ENCODE measurements around the gene RCL1. TPM values are rescaled to one million over a fixed set of nuclear protein-coding genes. Genes with fewer than 3 reads are reported as not detected.
A peak's percentile ranks its signal among the peaks of the same experiment; 100 is the strongest.

The RCL1 gene
- 4.4 TPM for total RNA-seq (2013)
- polyA plus RNA-seq, result 1 to 10 TPM; 2.2 to 3.0 (median 3.0) TPM
- 4.6 and 5.7 TPM in 2 replicates for polyA minus RNA-seq
- total RNA-seq, result 1.9 to 12.1 (median 6.4) reads per million in 11 experiments

- H3K27me3 ChIP-seq (ENCODE audit: control insufficient read depth in 2 of 2, insufficient read depth in 2 of 2, low read length in 2 of 2), result peaks cover 8 to 15% of the 10 kb centered on the region in 2 donors
- DNase-seq, result peak; percentile 94 to 97 (median 95)
- peak within 1 kb of the TSS; percentile 74 to 82 (median 80) for H3K4me3 ChIP-seq (replicated peaks in 1 of 3; ENCODE audit: low read depth in 2 of 3, low read length in 3 of 3)
- Mint-ChIP-seq H3K27ac (peak within 1 kb of the TSS; percentile 67 to 90 (median 88)), H3K36me3 (peaks cover 0 to 2% of the 10 kb centered on the region in 2 donors), H3K27me3 (ENCODE audit: low read depth in 3 of 3) (peaks cover 15 to 22% (median 20%) of the 10 kb centered on the region in 3 donors), H3K4me1 (peaks cover 23% of the 10 kb centered on the region), H3K9me3 (peaks cover 0 to 11% (median 0%) of the 10 kb centered on the region in 7 donors), H3K4me3 (peak within 1 kb of the TSS; percentile 92 to 95)
- peaks cover 6% of the 10 kb centered on the region for H4K20me1 ChIP-seq (ENCODE audit: insufficient read depth, low read length)
- no peaks in the 10 kb centered on the region for H3K36me3 ChIP-seq (replicated peaks in 1 of 2; ENCODE audit: control insufficient read depth in 1 of 2, insufficient read depth in 2 of 2, low read length in 2 of 2)
- under 1% methylated on average over 106 of the region's 106 CpGs for WGBS (ENCODE audit: insufficient coverage)
- peaks cover 20 to 26% of the 10 kb centered on the region in 2 donors for H3K4me1 ChIP-seq (ENCODE audit: control insufficient read depth in 1 of 2, insufficient read depth in 2 of 2, low read length in 2 of 2)
- peak within 1 kb of the TSS; percentile 96 for H3K4me2 ChIP-seq (replicated peaks; ENCODE audit: extremely low read depth, low read length, poor library complexity, severe bottlenecking)
- peak within 1 kb of the TSS; percentile 42 to 69 for H3K27ac ChIP-seq (ENCODE audit: low read depth in 1 of 2, low read length in 2 of 2)
- H3K9me3 ChIP-seq (replicated peaks in 1 of 2; ENCODE audit: control insufficient read depth in 1 of 2, insufficient read depth in 1 of 2, low read length in 2 of 2), result no peaks in the 10 kb centered on the region
- H3K9ac ChIP-seq (ENCODE audit: insufficient read depth, low read length, poor library complexity, severe bottlenecking), result peak within 1 kb of the TSS; percentile 75
- intact Hi-C loops (cut with micrococcal nuclease), result loop anchor here (2.0 to 10.0 kb wide), 8 partner anchors 30 to 842 kb away; partner anchors contain the start of genes AK3 (in 1 of the 2), CDC37L1 (in 1 of the 2) and JAK2 (in 1 of the 2)
- peak within 1 kb of the TSS; percentile 97 for H2AFZ ChIP-seq (ENCODE audit: insufficient read depth, low read depth, low read length, poor library complexity, severe bottlenecking)
- peaks cover 36% of the 10 kb centered on the region for H3K79me2 ChIP-seq (ENCODE audit: insufficient read depth, low read length)
- TF ChIP-seq, protein P1, sequence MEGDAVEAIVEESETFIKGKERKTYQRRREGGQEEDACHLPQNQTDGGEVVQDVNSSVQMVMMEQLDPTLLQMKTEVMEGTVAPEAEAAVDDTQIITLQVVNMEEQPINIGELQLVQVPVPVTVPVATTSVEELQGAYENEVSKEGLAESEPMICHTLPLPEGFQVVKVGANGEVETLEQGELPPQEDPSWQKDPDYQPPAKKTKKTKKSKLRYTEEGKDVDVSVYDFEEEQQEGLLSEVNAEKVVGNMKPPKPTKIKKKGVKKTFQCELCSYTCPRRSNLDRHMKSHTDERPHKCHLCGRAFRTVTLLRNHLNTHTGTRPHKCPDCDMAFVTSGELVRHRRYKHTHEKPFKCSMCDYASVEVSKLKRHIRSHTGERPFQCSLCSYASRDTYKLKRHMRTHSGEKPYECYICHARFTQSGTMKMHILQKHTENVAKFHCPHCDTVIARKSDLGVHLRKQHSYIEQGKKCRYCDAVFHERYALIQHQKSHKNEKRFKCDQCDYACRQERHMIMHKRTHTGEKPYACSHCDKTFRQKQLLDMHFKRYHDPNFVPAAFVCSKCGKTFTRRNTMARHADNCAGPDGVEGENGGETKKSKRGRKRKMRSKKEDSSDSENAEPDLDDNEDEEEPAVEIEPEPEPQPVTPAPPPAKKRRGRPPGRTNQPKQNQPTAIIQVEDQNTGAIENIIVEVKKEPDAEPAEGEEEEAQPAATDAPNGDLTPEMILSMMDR (IDR thresholded peaks at IDR 0.05), result no peak
Measured at GRCh38 chr9:4792572-4793458, at the start of gene RCL1. RCL1 (plus strand) TSS chr9:4792944; CDS start chr9:4793092, 148 bp downstream.

- H3K36me3 Mint-ChIP-seq, result no peaks in the 10 kb centered on the region
- TF ChIP-seq, protein P1 (IDR thresholded peaks at IDR 0.05), result no peak
Measured at GRCh38 chr9:4743131-4743875, 49.4 kb upstream of the RCL1 start.

More at GRCh38 chr9:4743131-4743875, 49.4 kb upstream of the RCL1 start:
- whole genome bisulfite sequencing (ENCODE audit: insufficient coverage), result no CpG with 5 or more reads among the region's 5 CpGs
- Histone ChIP-seq H3K27ac (ENCODE audit: low read depth in 1 of 2, low read length in 2 of 2) (no peak overlapping the region), H3K27me3 (ENCODE audit: control insufficient read depth in 2 of 2, insufficient read depth in 2 of 2, low read length in 2 of 2) (no peaks in the 10 kb centered on the region), H3K4me2 (replicated peaks; ENCODE audit: extremely low read depth, low read length, poor library complexity, severe bottlenecking) (no peak overlapping the region), H3K79me2 (ENCODE audit: insufficient read depth, low read length) (peaks cover 24% of the 10 kb centered on the region), H4K20me1 (ENCODE audit: insufficient read depth, low read length) (no peaks in the 10 kb centered on the region), H2AFZ (ENCODE audit: insufficient read depth, low read depth, low read length, poor library complexity, severe bottlenecking) (no peak overlapping the region), H3K36me3 (replicated peaks in 1 of 2; ENCODE audit: control insufficient read depth in 1 of 2, insufficient read depth in 2 of 2, low read length in 2 of 2) (no peaks in the 10 kb centered on the region), H3K4me3 (replicated peaks in 1 of 3; ENCODE audit: low read depth in 2 of 3, low read length in 3 of 3) (no peak overlapping the region), H3K4me1 (ENCODE audit: control insufficient read depth in 1 of 2, insufficient read depth in 2 of 2, low read length in 2 of 2) (peaks cover 16 to 27% of the 10 kb centered on the region in 2 donors), H3K9me3 (replicated peaks in 1 of 2; ENCODE audit: control insufficient read depth in 1 of 2, insufficient read depth in 1 of 2, low read length in 2 of 2) (no peaks in the 10 kb centered on the region), H3K9ac (ENCODE audit: insufficient read depth, low read length, poor library complexity, severe bottlenecking) (no peak overlapping the region)
- H3K9me3 Mint-ChIP-seq, result peaks cover 0 to 2% (median 0%) of the 10 kb centered on the region in 7 donors
- H3K4me3 Mint-ChIP-seq, result peak overlapping the region in 1 of 2 donors; percentile 35
- no peak for DNase-seq
- intact Hi-C loops (cut with micrococcal nuclease), result loop anchor here (5.0 to 10.0 kb wide), 3 partner anchors 51 to 249 kb away; partner anchors contain the start of genes CDC37L1 (in 1 of the 2) and RCL1 (in 1 of the 2)
- no peak overlapping the region for H3K27ac Mint-ChIP-seq
- peaks cover 1 to 3% (median 2%) of the 10 kb centered on the region in 3 donors for H3K27me3 Mint-ChIP-seq (ENCODE audit: low read depth in 3 of 3)
- H3K4me1 Mint-ChIP-seq, result peaks cover 24% of the 10 kb centered on the region
